Smooth muscle cell (in vitro differentiated cells): ENCODE measurements around the gene RAMACL. TPM values are rescaled to one million over a fixed set of nuclear protein-coding genes. Genes with fewer than 3 reads are reported as not detected.

ENCODE experiments used
- DNase-seq: peaks from one replicate; lab custom pipeline; 2025; ENCODE audit not compliant: unreplicated experiment; lab: John Stamatoyannopoulos, UW
- H2AFZ ChIP-seq: fragments of 200-600 bp; sonication (generic); 2 replicates; pipeline ENCODE4 v1.6.0; 2016; ENCODE audit warnings: antibody characterized with exemption, low read depth, mild to moderate bottlenecking
- H3F3A ChIP-seq: fragments of 200-600 bp; sonication (generic); 2 replicates; pipeline ENCODE4 v1.6.0; 2017; ENCODE audit warnings: antibody characterized with exemption, low read depth
- H3K27ac ChIP-seq: fragments of 200-600 bp; sonication (generic); 2 replicates; pipeline ENCODE4 v1.5.1; 2016; ENCODE audit warnings: low read depth, mild to moderate bottlenecking
- H3K27me3 ChIP-seq: fragments of 200-600 bp; sonication (generic); 2 replicates; pipeline ENCODE4 v1.6.1; 2016; ENCODE audit warnings: low read depth, mild to moderate bottlenecking
- H3K36me3 ChIP-seq: fragments of 200-600 bp; sonication (generic); 2 replicates; pipeline ENCODE4 v1.5.1; 2016; ENCODE audit warnings: low read depth
- H3K4me1 ChIP-seq: fragments of 200-600 bp; sonication (generic); 2 replicates; pipeline ENCODE4 v1.5.1; 2016; ENCODE audit warnings: low read depth
- H3K4me2 ChIP-seq: fragments of 200-600 bp; sonication (generic); 2 replicates; pipeline ENCODE4 v1.6.0; 2016; ENCODE audit warnings: mild to moderate bottlenecking
- H3K4me3 ChIP-seq: fragments of 200-600 bp; sonication (generic); 2 replicates; pipeline ENCODE4 v1.5.1; 2016; ENCODE audit warnings: mild to moderate bottlenecking
- H3K79me2 ChIP-seq: fragments of 200-600 bp; sonication (generic); 2 replicates; pipeline ENCODE4 v1.6.0; 2016; ENCODE audit warnings: low read depth, mild to moderate bottlenecking
- H3K9ac ChIP-seq: fragments of 200-600 bp; sonication (generic); 2 replicates; pipeline ENCODE4 v1.6.0; 2016; ENCODE audit warnings: low read depth
- H3K9me3 ChIP-seq: fragments of 200-600 bp; sonication (generic); replicated peaks from 2 replicates; pipeline ENCODE4 v1.5.1; 2016; ENCODE audit warnings: low read depth
- H4K20me1 ChIP-seq: fragments of 200-600 bp; sonication (generic); 2 replicates; pipeline ENCODE4 v1.6.0; 2016; ENCODE audit warnings: low read depth
- WGBS: methylation state at CpG from one replicate; pipeline ENCODE4 v1.1.7; 2016; ENCODE audit warnings: low lambda C conversion rate; 5-methylcytosine and 5-hydroxymethylcytosine counted together
- polyA plus RNA-seq: library from polyadenylated mRNA; unstranded; fragments of >200 nt; fragmentation: Nextera tagmentation; extraction: Ambion mirVana; gene quantifications from 2 replicates; pipeline ENCODE4 v1.2.1, GENCODE V29; 2016
- total RNA-seq: library from RNA; depleted of rRNA; stranded (reverse); fragments of >200 nt; gene quantifications from 2 replicates; pipeline ENCODE4 v1.2.3, GENCODE V29; 2014
- TF ChIP-seq, protein P1 (sequence below): fragments of 200-600 bp; sonication (generic); IDR thresholded peaks from 2 replicates; pipeline ENCODE4 v1.5.1; 2017; ENCODE audit warnings: borderline replicate concordance, mild to moderate bottlenecking, antibody characterized with exemption; ENCODE audit not compliant: insufficient read depth, poor library complexity, severe bottlenecking

The RAMACL gene
- total and polyA plus RNA-seq, 2 experiments from 2014 or later = 0.13 to 0.14 TPM

DNA sequence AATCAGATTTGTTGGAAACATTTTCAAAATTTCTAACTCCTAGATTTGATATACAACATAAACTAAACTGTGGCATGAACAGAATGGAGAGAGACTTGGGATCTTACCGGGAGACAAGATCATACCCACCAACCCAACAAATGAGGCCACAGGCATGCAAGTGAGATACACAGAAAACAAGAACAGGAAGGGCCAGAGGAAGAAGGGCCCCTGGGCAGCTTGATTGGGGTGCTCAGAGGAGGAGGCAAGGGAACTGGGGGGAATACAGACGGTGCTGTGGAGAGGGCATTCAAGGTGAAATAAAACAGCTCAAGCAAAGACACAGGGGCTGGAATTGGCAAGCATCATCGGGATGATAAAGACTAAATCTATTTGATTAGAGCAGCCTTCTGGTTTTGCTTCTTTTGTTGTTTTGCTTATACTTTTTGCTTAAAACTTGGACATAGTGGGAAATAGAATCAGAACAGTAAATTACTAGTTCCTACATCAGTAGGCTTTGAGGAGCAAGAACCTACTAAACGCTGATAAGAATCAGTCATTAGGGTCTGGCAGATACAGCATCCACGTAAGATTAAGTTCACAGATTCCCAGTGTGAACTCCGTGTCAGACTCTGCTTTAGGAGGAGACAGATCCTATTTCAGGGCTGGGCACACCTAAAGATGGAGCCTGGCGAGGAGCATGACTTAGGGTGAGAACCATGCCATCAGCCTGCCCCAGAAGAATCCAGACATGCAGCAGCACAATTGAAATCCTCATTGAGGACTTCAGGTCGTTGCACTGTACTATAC lies 3.5 kb upstream of the RAMACL start:
- TF ChIP-seq, protein P1, sequence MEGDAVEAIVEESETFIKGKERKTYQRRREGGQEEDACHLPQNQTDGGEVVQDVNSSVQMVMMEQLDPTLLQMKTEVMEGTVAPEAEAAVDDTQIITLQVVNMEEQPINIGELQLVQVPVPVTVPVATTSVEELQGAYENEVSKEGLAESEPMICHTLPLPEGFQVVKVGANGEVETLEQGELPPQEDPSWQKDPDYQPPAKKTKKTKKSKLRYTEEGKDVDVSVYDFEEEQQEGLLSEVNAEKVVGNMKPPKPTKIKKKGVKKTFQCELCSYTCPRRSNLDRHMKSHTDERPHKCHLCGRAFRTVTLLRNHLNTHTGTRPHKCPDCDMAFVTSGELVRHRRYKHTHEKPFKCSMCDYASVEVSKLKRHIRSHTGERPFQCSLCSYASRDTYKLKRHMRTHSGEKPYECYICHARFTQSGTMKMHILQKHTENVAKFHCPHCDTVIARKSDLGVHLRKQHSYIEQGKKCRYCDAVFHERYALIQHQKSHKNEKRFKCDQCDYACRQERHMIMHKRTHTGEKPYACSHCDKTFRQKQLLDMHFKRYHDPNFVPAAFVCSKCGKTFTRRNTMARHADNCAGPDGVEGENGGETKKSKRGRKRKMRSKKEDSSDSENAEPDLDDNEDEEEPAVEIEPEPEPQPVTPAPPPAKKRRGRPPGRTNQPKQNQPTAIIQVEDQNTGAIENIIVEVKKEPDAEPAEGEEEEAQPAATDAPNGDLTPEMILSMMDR = no peak
- Histone ChIP-seq H3K36me3 (no peaks in the 10 kb centered on the region), H3K79me2 (peaks cover 14% of the 10 kb centered on the region), H3K4me1 (peaks cover 7% of the 10 kb centered on the region), H3F3A (no peaks in the 10 kb centered on the region), H4K20me1 (no peaks in the 10 kb centered on the region), H3K4me3 (no peak overlapping the region), H2AFZ (no peak overlapping the region), H3K4me2 (peak overlapping the region; percentile 67), H3K9ac (no peak overlapping the region), H3K27me3 (no peaks in the 10 kb centered on the region), H3K9me3 (no peaks in the 10 kb centered on the region), H3K27ac (no peak overlapping the region)
- WGBS = 72% methylated on average over 8 of the region's 8 CpGs
- no peak for DNase-seq

GRCh38 chr6:166589337-166589731 lies 2.9 kb upstream of the RAMACL start:
- Histone ChIP-seq H3F3A (no peaks in the 10 kb centered on the region), H3K9ac (no peak overlapping the region), H3K27ac (no peak overlapping the region), H3K9me3 (no peaks in the 10 kb centered on the region), H2AFZ (no peak overlapping the region), H3K36me3 (no peaks in the 10 kb centered on the region), H4K20me1 (no peaks in the 10 kb centered on the region), H3K4me3 (no peak overlapping the region), H3K27me3 (no peaks in the 10 kb centered on the region), H3K79me2 (peaks cover 14% of the 10 kb centered on the region), H3K4me1 (peaks cover 7% of the 10 kb centered on the region), H3K4me2 (peak overlapping the region; percentile 67)
- 91% methylated on average over 4 of the region's 4 CpGs for WGBS
- no peak for DNase-seq
- TF ChIP-seq, protein P1 = no peak

- H3K9me3 ChIP-seq = no peaks in the 10 kb centered on the region
- no peaks in the 10 kb centered on the region for H3F3A ChIP-seq
- H3K4me3 ChIP-seq = no peak overlapping the region
- H3K79me2 ChIP-seq = peaks cover 11% of the 10 kb centered on the region
- H3K27ac ChIP-seq = no peak overlapping the region
- no peaks in the 10 kb centered on the region for H4K20me1 ChIP-seq
- H3K27me3 ChIP-seq = no peaks in the 10 kb centered on the region
- H3K9ac ChIP-seq = no peak overlapping the region
- H2AFZ ChIP-seq = no peak overlapping the region
- 72% methylated on average over 11 of the region's 11 CpGs for WGBS
- H3K36me3 ChIP-seq = no peaks in the 10 kb centered on the region
- DNase-seq = no peak
- H3K4me1 ChIP-seq = peaks cover 7% of the 10 kb centered on the region
- peak overlapping the region; percentile 67 for H3K4me2 ChIP-seq
- TF ChIP-seq, protein P1 = no peak
Measured at GRCh38 chr6:166588691-166589336, 2.3 kb upstream of the RAMACL start.
